HG03439 (cell line): Measurements from ENCODE around the gene ZFP91.

Experiments
- ATAC-seq: cut with Tn5 transposase; IDR thresholded peaks from one replicate; pipeline ENCODE4 v1.9.1; 2021; ENCODE audit warnings: mild to moderate bottlenecking, moderate library complexity; ENCODE audit not compliant: unreplicated experiment

ZFP91 gene

GRCh38 chr11:58628446-58628845, 49.6 kb downstream of the ZFP91 start:
- ATAC-seq = no peak

GRCh38 chr11:58629857-58630256, 51.0 kb downstream of the ZFP91 start:
- no peak for ATAC-seq

- no peak for ATAC-seq
Measured at GRCh38 chr11:58631378-58631777, 52.5 kb downstream of the ZFP91 start.

- no peak for ATAC-seq
Measured at GRCh38 chr11:58632510-58632909, 53.6 kb downstream of the ZFP91 start.

- ATAC-seq = no peak
Measured at GRCh38 chr11:58636587-58636986, 57.7 kb downstream of the ZFP91 start.

- ATAC-seq = no peak
Measured at GRCh38 chr11:58637371-58637770, 58.5 kb downstream of the ZFP91 start.

GRCh38 chr11:58639103-58639502, 60.2 kb downstream of the ZFP91 start:
- ATAC-seq = no peak

- no peak for ATAC-seq
Measured at GRCh38 chr11:58639669-58640068, 60.8 kb downstream of the ZFP91 start.

GRCh38 chr11:58640386-58641023, 61.6 kb downstream of the ZFP91 start:
- ATAC-seq = no peak

- no peak for ATAC-seq
Measured at GRCh38 chr11:58641341-58641740, 62.5 kb downstream of the ZFP91 start.

GRCh38 chr11:58641803-58642581, 63.1 kb downstream of the ZFP91 start:
- ATAC-seq = no peak

GRCh38 chr11:58645854-58646253, 67.0 kb downstream of the ZFP91 start:
- ATAC-seq = no peak

- peak; percentile 74 for ATAC-seq
Measured at GRCh38 chr11:58647141-58647699, 68.4 kb downstream of the ZFP91 start.

- ATAC-seq = peak; percentile 20
Measured at GRCh38 chr11:58647866-58648265, 69.0 kb downstream of the ZFP91 start.

GRCh38 chr11:58649623-58650022, 70.8 kb downstream of the ZFP91 start:
- ATAC-seq = no peak

- ATAC-seq = no peak
Measured at GRCh38 chr11:58650496-58650895, 71.6 kb downstream of the ZFP91 start.

- ATAC-seq = no peak
Measured at GRCh38 chr11:58652726-58653280, 73.9 kb downstream of the ZFP91 start.

GRCh38 chr11:58654079-58654907, 75.4 kb downstream of the ZFP91 start:
- ATAC-seq = peak; percentile 95

GRCh38 chr11:58654908-58655296, 76.0 kb downstream of the ZFP91 start:
- ATAC-seq = no peak

- no peak for ATAC-seq
Measured at GRCh38 chr11:58656348-58656747, 77.5 kb downstream of the ZFP91 start.

- no peak for ATAC-seq
Measured at GRCh38 chr11:58658623-58659022, 79.8 kb downstream of the ZFP91 start.
